GM06990 (cell line): ENCODE results near the gene NOS1.
"Not testable (repeated sequence)": the region's sequence is repeated elsewhere in the genome, so short reads cannot be mapped to it uniquely, and the experiment has no call there.

ENCODE experiments used
- DNase-seq: peaks from one replicate; pipeline ENCODE4 v3.0.0-alpha.2; 2011; ENCODE audit not compliant: insufficient read length; ENCODE audit errors: extremely low read depth
- H3K27me3 ChIP-seq: replicated peaks from 2 replicates; pipeline ENCODE4 v1.6.0; 2011; ENCODE audit warnings: low read length; ENCODE audit not compliant: control insufficient read depth, insufficient read depth
- H3K36me3 ChIP-seq: 2 replicates; pipeline ENCODE4 v1.5.1; 2011; ENCODE audit warnings: low read length; ENCODE audit not compliant: control insufficient read depth, insufficient read depth
- H3K4me3 ChIP-seq: replicated peaks from 2 replicates; pipeline ENCODE4 v1.5.1; 2011; ENCODE audit warnings: low read depth, mild to moderate bottlenecking, control low read depth, low read length
- TF ChIP-seq, protein P1 (sequence below): IDR thresholded peaks from 2 replicates; pipeline ENCODE4 v1.5.1; 2011; ENCODE audit warnings: low read length, control low read depth, mild to moderate bottlenecking, inconsistent platforms; ENCODE audit not compliant: insufficient read depth, poor library complexity, severe bottlenecking

NOS1 gene

GRCh38 chr12:117182866-117183265 is 178.6 kb downstream of the NOS1 start:
- Histone ChIP-seq H3K4me3 (no peak overlapping the region), H3K36me3 (peaks cover 2% of the 10 kb centered on the region), H3K27me3 (no peaks in the 10 kb centered on the region)
- TF ChIP-seq, protein P1, sequence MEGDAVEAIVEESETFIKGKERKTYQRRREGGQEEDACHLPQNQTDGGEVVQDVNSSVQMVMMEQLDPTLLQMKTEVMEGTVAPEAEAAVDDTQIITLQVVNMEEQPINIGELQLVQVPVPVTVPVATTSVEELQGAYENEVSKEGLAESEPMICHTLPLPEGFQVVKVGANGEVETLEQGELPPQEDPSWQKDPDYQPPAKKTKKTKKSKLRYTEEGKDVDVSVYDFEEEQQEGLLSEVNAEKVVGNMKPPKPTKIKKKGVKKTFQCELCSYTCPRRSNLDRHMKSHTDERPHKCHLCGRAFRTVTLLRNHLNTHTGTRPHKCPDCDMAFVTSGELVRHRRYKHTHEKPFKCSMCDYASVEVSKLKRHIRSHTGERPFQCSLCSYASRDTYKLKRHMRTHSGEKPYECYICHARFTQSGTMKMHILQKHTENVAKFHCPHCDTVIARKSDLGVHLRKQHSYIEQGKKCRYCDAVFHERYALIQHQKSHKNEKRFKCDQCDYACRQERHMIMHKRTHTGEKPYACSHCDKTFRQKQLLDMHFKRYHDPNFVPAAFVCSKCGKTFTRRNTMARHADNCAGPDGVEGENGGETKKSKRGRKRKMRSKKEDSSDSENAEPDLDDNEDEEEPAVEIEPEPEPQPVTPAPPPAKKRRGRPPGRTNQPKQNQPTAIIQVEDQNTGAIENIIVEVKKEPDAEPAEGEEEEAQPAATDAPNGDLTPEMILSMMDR = no peak
- no peak for DNase-seq

DNA sequence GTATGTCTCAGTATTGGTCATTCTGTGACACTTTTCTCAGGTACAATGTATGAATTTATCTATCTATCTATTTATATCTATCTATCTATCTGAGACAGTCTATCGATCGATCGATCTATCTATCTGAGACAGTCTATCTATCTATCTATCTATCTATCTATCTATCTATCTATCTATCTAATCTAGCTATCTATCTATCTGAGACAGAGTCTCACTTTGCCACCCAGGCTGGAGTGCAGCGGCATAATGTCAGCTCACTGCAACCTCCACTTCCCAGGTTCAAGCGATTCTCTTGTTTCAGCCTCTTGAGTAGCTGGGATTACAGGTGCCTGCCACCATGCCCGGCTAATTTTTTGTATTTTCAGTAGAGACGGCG is 180.0 kb downstream of the NOS1 start:
- not testable (repeated sequence) for H3K27me3 ChIP-seq, DNase-seq, H3K36me3 ChIP-seq, H3K4me3 ChIP-seq

- Histone ChIP-seq H3K27me3 (no peaks in the 10 kb centered on the region), H3K36me3 (peaks cover 4% of the 10 kb centered on the region), H3K4me3 (no peak overlapping the region)
- TF ChIP-seq, protein P1 = no peak
- no peak for DNase-seq
These were observed 180.5 kb downstream of the NOS1 start for GRCh38 chr12:117180758-117181467.

DNA sequence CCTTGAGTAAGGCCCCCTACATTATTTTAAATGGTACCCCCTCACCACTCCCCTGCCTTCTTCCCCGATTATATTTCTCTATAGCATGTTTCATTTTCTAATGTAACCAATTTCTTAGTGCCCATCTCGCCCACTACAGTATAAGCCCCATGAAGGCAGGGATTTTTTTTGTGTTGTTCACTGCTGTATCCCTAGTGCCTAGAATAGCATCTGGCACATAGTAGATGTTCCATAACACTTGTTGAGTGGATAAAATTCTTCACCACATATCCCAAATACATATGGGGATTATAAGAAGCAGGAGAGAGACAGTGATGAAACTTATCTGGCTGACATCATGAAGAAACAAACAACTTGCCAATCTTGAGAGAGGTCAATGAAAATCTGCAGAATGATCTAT is 182.7 kb downstream of the NOS1 start:
- H3K4me3 ChIP-seq = no peak overlapping the region
- peaks cover 12% of the 10 kb centered on the region for H3K36me3 ChIP-seq
- H3K27me3 ChIP-seq = no peaks in the 10 kb centered on the region
- DNase-seq = no peak
- TF ChIP-seq, protein P1 = no peak

DNA sequence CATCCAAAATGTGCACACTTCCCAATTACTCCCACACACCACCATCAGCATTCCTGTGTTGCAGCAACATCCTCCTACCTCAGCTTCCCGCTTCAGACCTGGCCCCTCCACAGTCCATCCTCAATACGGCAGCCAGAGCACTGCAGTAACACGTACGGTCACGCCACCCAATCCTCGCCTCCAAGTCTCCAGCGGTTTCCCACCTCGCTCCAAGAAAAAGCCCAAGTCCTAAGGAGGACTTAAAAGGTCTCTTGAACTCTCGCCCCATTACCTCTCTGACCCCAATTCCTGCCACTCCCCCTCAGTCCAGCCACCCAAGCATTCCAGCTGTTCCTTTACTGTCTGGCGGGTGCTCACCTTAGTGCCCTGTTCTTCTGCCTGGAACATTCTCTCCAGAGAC is 183.1 kb downstream of the NOS1 start:
- peaks cover 14% of the 10 kb centered on the region for H3K36me3 ChIP-seq
- no peak overlapping the region for H3K4me3 ChIP-seq
- no peak for DNase-seq
- no peaks in the 10 kb centered on the region for H3K27me3 ChIP-seq
- TF ChIP-seq, protein P1 = no peak

DNA sequence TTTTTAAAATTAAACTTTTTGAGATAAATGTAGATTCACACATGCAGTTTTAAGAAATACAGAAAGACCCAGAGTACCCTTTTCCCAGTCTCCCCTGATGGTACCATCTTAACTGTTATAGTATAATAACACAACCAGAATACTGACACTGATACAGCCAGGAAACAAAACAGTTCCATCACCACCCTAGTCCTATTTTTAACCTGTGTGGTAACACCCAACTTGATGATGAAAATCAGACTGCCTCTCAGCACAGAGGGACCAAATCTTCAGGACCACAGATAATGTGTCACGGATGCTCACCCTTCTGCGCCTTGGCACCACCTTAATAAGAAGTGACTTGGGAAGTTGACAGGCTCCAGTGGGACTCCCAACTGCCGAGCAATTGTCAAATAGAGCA is 189.3 kb downstream of the NOS1 start:
- TF ChIP-seq, protein P1 = no peak
- DNase-seq = no peak
- peaks cover 21% of the 10 kb centered on the region for H3K36me3 ChIP-seq
- H3K4me3 ChIP-seq = no peak overlapping the region
- H3K27me3 ChIP-seq = no peaks in the 10 kb centered on the region
